Neural progenitor cell (in vitro differentiated cells): ENCODE data around the gene UCMA.

Source experiments
- CTCF ChIP-seq: fragments of 200-600 bp; sonication (generic); IDR thresholded peaks from 2 replicates; pipeline ENCODE4 v1.5.1; 2017; ENCODE audit warnings: antibody characterized with exemption, mild to moderate bottlenecking
- EZH2 ChIP-seq: fragments of 200-600 bp; sonication (generic); IDR thresholded peaks from 2 replicates; pipeline ENCODE4 v1.6.1; 2017; ENCODE audit warnings: antibody characterized with exemption, mild to moderate bottlenecking, moderate library complexity

- TF ChIP-seq CTCF = no peak
- no peak for TF ChIP-seq EZH2
Observed at GRCh38 chr10:13256627-13257026, 22.5 kb upstream of the UCMA start.
